Naive thymus-derived CD4-positive, alpha-beta T cell (primary cell): ENCODE results near the gene MCUR1. TPM values are rescaled to one million over a fixed set of nuclear protein-coding genes. Genes with fewer than 3 reads are reported as not detected.
"Not testable (repeated sequence)": the region's sequence is repeated elsewhere in the genome, so short reads cannot be mapped to it uniquely, and the experiment has no call there.

Source experiments
- ATAC-seq: fragments of 150-1000 bp; cut with Tn5 transposase; 2 replicates; pipeline ENCODE4 v1.10.0; 2021; ENCODE audit warnings: mild to moderate bottlenecking, moderate library complexity
- CTCF ChIA-PET: fragments of 350-600 bp; sonication (Branson Sonifier 250); formaldehyde crosslinking; loops from one replicate; lab custom pipeline; 2021; ENCODE audit warnings: antibody characterized with exemption; lab: Charles Lee
- POLR2A ChIA-PET: fragments of 350-600 bp; sonication (Branson Sonifier 250); formaldehyde crosslinking; loops from one replicate; lab custom pipeline; 2021; ENCODE audit warnings: antibody characterized with exemption, inconsistent platforms; lab: Charles Lee
- DNase-seq, 9 donors: peaks; one replicate each; pipeline versions ENCODE4 v3.0.0 to v3.0.0-alpha.2; 2020 to 2022; ENCODE audit warnings: mixed read lengths in 1 of 9
- H3K27ac ChIP-seq: one replicate; pipeline ENCODE4 v1.7.0; 2013; ENCODE audit warnings: mild to moderate bottlenecking, low read depth, low read length, moderate library complexity
- H3K27me3 ChIP-seq, 2 donors: one replicate each; pipeline ENCODE4 v1.7.0; 2013; ENCODE audit warnings: low read length in 2 of 2, mild to moderate bottlenecking in 2 of 2, moderate library complexity in 2 of 2; ENCODE audit not compliant: control insufficient read depth in 2 of 2, insufficient read depth in 2 of 2
- H3K36me3 ChIP-seq, 3 experiments: 1 replicate in 2 of 3; 2 replicates in 1 of 3; pipeline ENCODE4 v1.7.0; 2013; ENCODE audit warnings: low read length in 3 of 3, mild to moderate bottlenecking in 3 of 3, moderate library complexity in 1 of 3; ENCODE audit not compliant: insufficient read depth in 3 of 3, control insufficient read depth in 2 of 3
- H3K4me1 ChIP-seq, 2 donors: one replicate each; pipeline ENCODE4 v1.7.0; 2013; ENCODE audit warnings: low read length in 2 of 2, mild to moderate bottlenecking in 2 of 2, moderate library complexity in 1 of 2; ENCODE audit not compliant: control insufficient read depth in 2 of 2, insufficient read depth in 2 of 2
- H3K4me3 ChIP-seq: 2 replicates; pipeline ENCODE4 v1.7.0; 2013; ENCODE audit warnings: mild to moderate bottlenecking, low read length
- H3K9me3 ChIP-seq, 3 experiments: 1 replicate in 2 of 3; 2 replicates in 1 of 3; pipeline ENCODE4 v1.7.0; 2013; ENCODE audit warnings: low read length in 3 of 3; ENCODE audit not compliant: control insufficient read depth in 2 of 3
- H3K27ac Mint-ChIP-seq, 9 donors: one replicate each; pipeline ENCODE4 v1.8.0; 2020 to 2022; ENCODE audit warnings: mixed read lengths in 9 of 9, mild to moderate bottlenecking in 8 of 9, moderate library complexity in 5 of 9, inconsistent platforms in 2 of 9
- H3K27me3 Mint-ChIP-seq, 5 donors: one replicate each; pipeline ENCODE4 v1.8.0; 2021 to 2022; ENCODE audit warnings: mixed read lengths in 5 of 5, mild to moderate bottlenecking in 1 of 5
- H3K36me3 Mint-ChIP-seq, 5 donors: one replicate each; pipeline ENCODE4 v1.8.0; 2020 to 2022; ENCODE audit warnings: mixed read lengths in 5 of 5, mild to moderate bottlenecking in 3 of 5, inconsistent platforms in 1 of 5
- H3K4me1 Mint-ChIP-seq, 7 donors: one replicate each; pipeline ENCODE4 v1.8.0; 2020 to 2022; ENCODE audit warnings: mixed read lengths in 7 of 7, mild to moderate bottlenecking in 3 of 7, inconsistent platforms in 1 of 7
- H3K4me3 Mint-ChIP-seq, 10 donors: one replicate each; pipeline ENCODE4 v1.8.0; 2020 to 2022; ENCODE audit warnings: mild to moderate bottlenecking in 10 of 10, mixed read lengths in 10 of 10, moderate library complexity in 6 of 10, inconsistent platforms in 2 of 10
- H3K9me3 Mint-ChIP-seq, 11 donors: one replicate each; pipeline ENCODE4 v1.8.0; 2020 to 2022; ENCODE audit warnings: mixed read lengths in 11 of 11, mild to moderate bottlenecking in 4 of 11, inconsistent platforms in 1 of 11, moderate library complexity in 1 of 11
- intact Hi-C, 2 donors: fragments of 100-400 bp; cut with micrococcal nuclease; formaldehyde crosslinking; loops; one replicate each; pipeline ENCODE4 v1.15.1; 2023
- polyA plus RNA-seq, 2 donors: library from polyadenylated mRNA; unstranded; fragments of 300-500 nt; fragmentation: Illumina TruSeq; gene quantifications; one replicate each; pipeline ENCODE4 v1.2.3, GENCODE V29; 2021
- total RNA-seq, 6 experiments: library from RNA in 5 of 6; stranded (reverse) in 5 of 6; gene quantifications; 1 replicate in 5 of 6; 2 replicates in 1 of 6; pipeline ENCODE4 v1.2.3 and lab custom pipeline; 2021 to 2026

Gene MCUR1
- total and polyA plus RNA-seq, 7 experiments from 2014 or later = 4.1 to 20.6 (median 7.4) TPM

- peaks cover 0 to 15% (median 7%) of the 10 kb centered on the region in 11 donors for H3K9me3 Mint-ChIP-seq
- POLR2A ChIA-PET = no interaction called here
- DNase-seq (no peak), ATAC-seq (peak; percentile 22)
- H3K4me1 Mint-ChIP-seq = peaks cover 0 to 2% (median 0%) of the 10 kb centered on the region in 7 donors
- peaks cover 0 to 6% (median 0%) of the 10 kb centered on the region in 5 donors for H3K36me3 Mint-ChIP-seq
- no peak overlapping the region for H3K27ac Mint-ChIP-seq
- CTCF ChIA-PET = no interaction called here
- H3K9me3 ChIP-seq = no peaks in the 10 kb centered on the region
- H3K4me1 ChIP-seq = no peaks in the 10 kb centered on the region
- no peak overlapping the region for H3K4me3 Mint-ChIP-seq
- no peak overlapping the region for H3K27ac ChIP-seq
- H3K4me3 ChIP-seq = no peak overlapping the region
- H3K27me3 ChIP-seq = no peaks in the 10 kb centered on the region
- H3K27me3 Mint-ChIP-seq = peaks cover 6 to 15% (median 11%) of the 10 kb centered on the region in 5 donors
- H3K36me3 ChIP-seq = no peaks in the 10 kb centered on the region
- intact Hi-C loops = no loop called here
These were observed 17.3 kb upstream of the MCUR1 start for GRCh38 chr6:13831615-13832014.

- ATAC-seq = no peak
- H3K9me3 Mint-ChIP-seq = peaks cover 0 to 15% (median 7%) of the 10 kb centered on the region in 11 donors
- ChIA-PET POLR2A (no interaction called here), CTCF (interaction anchor here (0.6 kb wide), 1 partner anchor 236 kb away, joined by 5 read pairs; no protein-coding TSS in a partner anchor)
- peaks cover 6 to 15% (median 9%) of the 10 kb centered on the region in 5 donors for H3K27me3 Mint-ChIP-seq
- H3K36me3 ChIP-seq = no peaks in the 10 kb centered on the region
- H3K27ac ChIP-seq = no peak overlapping the region
- H3K27me3 ChIP-seq = no peaks in the 10 kb centered on the region
- H3K4me1 Mint-ChIP-seq = peaks cover 0 to 2% (median 0%) of the 10 kb centered on the region in 7 donors
- no peaks in the 10 kb centered on the region for H3K9me3 ChIP-seq
- no peak overlapping the region for H3K27ac Mint-ChIP-seq
- H3K4me1 ChIP-seq = no peaks in the 10 kb centered on the region
- intact Hi-C loops = no loop called here
- no peak for DNase-seq
- no peak overlapping the region for H3K4me3 Mint-ChIP-seq
- no peak overlapping the region for H3K4me3 ChIP-seq
- H3K36me3 Mint-ChIP-seq = peaks cover 0 to 6% (median 0%) of the 10 kb centered on the region in 5 donors
These were observed 16.4 kb upstream of the MCUR1 start for GRCh38 chr6:13830803-13831202.

- Mint-ChIP-seq H3K27me3 (peaks cover 4 to 17% (median 9%) of the 10 kb centered on the region in 5 donors), H3K9me3 (peaks cover 0 to 15% (median 7%) of the 10 kb centered on the region in 11 donors)
- CTCF ChIA-PET, DNase-seq, POLR2A ChIA-PET, H3K27me3 ChIP-seq, H3K36me3 ChIP-seq, ATAC-seq, H3K9me3 ChIP-seq, H3K27ac ChIP-seq, H3K4me3 Mint-ChIP-seq, H3K27ac Mint-ChIP-seq, H3K36me3 Mint-ChIP-seq, H3K4me1 ChIP-seq, intact Hi-C loops, H3K4me1 Mint-ChIP-seq, H3K4me3 ChIP-seq: not testable (repeated sequence)
These were observed 15.1 kb upstream of the MCUR1 start for GRCh38 chr6:13829419-13829818.

- H3K4me3 ChIP-seq, H3K36me3 Mint-ChIP-seq, DNase-seq, H3K27ac ChIP-seq, H3K27me3 ChIP-seq, H3K27ac Mint-ChIP-seq, H3K4me3 Mint-ChIP-seq, H3K36me3 ChIP-seq, H3K9me3 ChIP-seq, CTCF ChIA-PET, H3K4me1 ChIP-seq, ATAC-seq, POLR2A ChIA-PET, H3K4me1 Mint-ChIP-seq, intact Hi-C loops: not testable (repeated sequence)
- peaks cover 0 to 15% (median 7%) of the 10 kb centered on the region in 11 donors for H3K9me3 Mint-ChIP-seq
- peaks cover 5 to 17% (median 9%) of the 10 kb centered on the region in 5 donors for H3K27me3 Mint-ChIP-seq
These were observed 14.4 kb upstream of the MCUR1 start for GRCh38 chr6:13828656-13829301.

GRCh38 chr6:13827032-13827431, 12.7 kb upstream of the MCUR1 start:
- H3K36me3 Mint-ChIP-seq = peaks cover 0 to 6% (median 0%) of the 10 kb centered on the region in 5 donors
- H3K4me1 Mint-ChIP-seq = peaks cover 0 to 2% (median 0%) of the 10 kb centered on the region in 7 donors
- DNase-seq (no peak), ATAC-seq (no peak)
- peaks cover 0 to 15% (median 7%) of the 10 kb centered on the region in 11 donors for H3K9me3 Mint-ChIP-seq
- H3K4me3 Mint-ChIP-seq = no peak overlapping the region
- POLR2A ChIA-PET = no interaction called here
- peaks cover 6 to 14% (median 9%) of the 10 kb centered on the region in 5 donors for H3K27me3 Mint-ChIP-seq
- H3K27me3 ChIP-seq = no peaks in the 10 kb centered on the region
- CTCF ChIA-PET = no interaction called here
- no peak overlapping the region for H3K4me3 ChIP-seq
- no peak overlapping the region for H3K27ac Mint-ChIP-seq
- no peaks in the 10 kb centered on the region for H3K4me1 ChIP-seq
- no peaks in the 10 kb centered on the region for H3K9me3 ChIP-seq
- intact Hi-C loops = no loop called here
- no peak overlapping the region for H3K27ac ChIP-seq
- H3K36me3 ChIP-seq = no peaks in the 10 kb centered on the region

GRCh38 chr6:13825871-13826270, 11.5 kb upstream of the MCUR1 start:
- H3K27me3 Mint-ChIP-seq = peaks cover 6 to 14% (median 9%) of the 10 kb centered on the region in 5 donors
- H3K36me3 ChIP-seq = no peaks in the 10 kb centered on the region
- DNase-seq (no peak), ATAC-seq (no peak)
- no peaks in the 10 kb centered on the region for H3K4me1 ChIP-seq
- no peak overlapping the region for H3K27ac ChIP-seq
- ChIA-PET POLR2A (no interaction called here), CTCF (interaction anchor here (0.6 kb wide), 1 partner anchor 32 kb away, joined by 3 read pairs; no protein-coding TSS in a partner anchor)
- H3K4me3 ChIP-seq = no peak overlapping the region
- no peak overlapping the region for H3K4me3 Mint-ChIP-seq
- H3K27ac Mint-ChIP-seq = peak overlapping the region in 1 of 9 donors; percentile 42
- H3K36me3 Mint-ChIP-seq = peaks cover 0 to 6% (median 0%) of the 10 kb centered on the region in 5 donors
- H3K9me3 ChIP-seq = no peaks in the 10 kb centered on the region
- no peaks in the 10 kb centered on the region for H3K27me3 ChIP-seq
- H3K4me1 Mint-ChIP-seq = peaks cover 0 to 2% (median 0%) of the 10 kb centered on the region in 7 donors
- intact Hi-C loops = no loop called here
- peaks cover 0 to 15% (median 7%) of the 10 kb centered on the region in 11 donors for H3K9me3 Mint-ChIP-seq
